Measurements from ENCODE around the gene CHAT.

Gene CHAT

DNA sequence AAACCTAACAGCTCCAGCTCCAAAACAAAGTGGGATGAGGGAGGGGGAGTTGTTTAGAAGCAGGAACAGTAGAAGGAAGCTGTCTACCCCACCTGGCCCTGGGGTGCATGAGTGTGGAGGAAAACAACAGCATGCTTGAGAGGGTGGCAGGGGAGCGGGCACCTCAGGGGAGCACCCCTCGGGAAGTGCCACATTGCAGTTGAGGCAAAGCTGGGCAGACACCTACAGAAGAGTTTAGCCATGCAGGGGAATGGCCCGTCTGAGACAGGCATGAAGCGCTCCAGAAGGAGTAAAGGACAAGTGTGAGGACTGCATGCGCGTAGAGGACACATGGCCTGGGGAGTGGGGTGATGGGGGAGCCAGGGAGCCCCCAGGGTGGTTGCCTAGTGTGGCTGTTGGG, 18.1 kb downstream of the CHAT start:
- ChIA-PET CTCF (no interaction called here), POLR2A (no interaction called here)
- WGBS (ENCODE audit: insufficient coverage), result 96% methylated on average over 5 of the region's 6 CpGs
- peaks cover 0 to 56% (median 14%) of the 10 kb centered on the region in 5 experiments for H3K27me3 ChIP-seq (replicated peaks in 2 of 5; ENCODE audit: control insufficient read depth in 4 of 5, insufficient read depth in 5 of 5, low read length in 4 of 5)
- no peaks in the 10 kb centered on the region for H3K4me1 ChIP-seq (ENCODE audit: control extremely low read depth in 1 of 4, control insufficient read depth in 4 of 4, insufficient read depth in 4 of 4, low read length in 3 of 4)
- H3K4me3 ChIP-seq (ENCODE audit: control insufficient read depth in 1 of 7, extremely low read depth in 1 of 7, insufficient read depth in 4 of 7, low read depth in 2 of 7, low read length in 6 of 7), result no peak overlapping the region
- no peak overlapping the region for H3K27ac ChIP-seq (ENCODE audit: insufficient read depth in 1 of 2, low read depth in 1 of 2, low read length in 2 of 2, poor library complexity in 1 of 2, severe bottlenecking in 2 of 2)
- H3K9me3 ChIP-seq (ENCODE audit: control extremely low read depth in 1 of 5, control insufficient read depth in 4 of 5, insufficient read depth in 2 of 5, low read depth in 1 of 5, low read length in 4 of 5), result no peaks in the 10 kb centered on the region
- no peak for DNase-seq
- H3K36me3 ChIP-seq (ENCODE audit: control insufficient read depth in 4 of 4, insufficient read depth in 4 of 4, low read length in 3 of 4), result no peaks in the 10 kb centered on the region

DNA sequence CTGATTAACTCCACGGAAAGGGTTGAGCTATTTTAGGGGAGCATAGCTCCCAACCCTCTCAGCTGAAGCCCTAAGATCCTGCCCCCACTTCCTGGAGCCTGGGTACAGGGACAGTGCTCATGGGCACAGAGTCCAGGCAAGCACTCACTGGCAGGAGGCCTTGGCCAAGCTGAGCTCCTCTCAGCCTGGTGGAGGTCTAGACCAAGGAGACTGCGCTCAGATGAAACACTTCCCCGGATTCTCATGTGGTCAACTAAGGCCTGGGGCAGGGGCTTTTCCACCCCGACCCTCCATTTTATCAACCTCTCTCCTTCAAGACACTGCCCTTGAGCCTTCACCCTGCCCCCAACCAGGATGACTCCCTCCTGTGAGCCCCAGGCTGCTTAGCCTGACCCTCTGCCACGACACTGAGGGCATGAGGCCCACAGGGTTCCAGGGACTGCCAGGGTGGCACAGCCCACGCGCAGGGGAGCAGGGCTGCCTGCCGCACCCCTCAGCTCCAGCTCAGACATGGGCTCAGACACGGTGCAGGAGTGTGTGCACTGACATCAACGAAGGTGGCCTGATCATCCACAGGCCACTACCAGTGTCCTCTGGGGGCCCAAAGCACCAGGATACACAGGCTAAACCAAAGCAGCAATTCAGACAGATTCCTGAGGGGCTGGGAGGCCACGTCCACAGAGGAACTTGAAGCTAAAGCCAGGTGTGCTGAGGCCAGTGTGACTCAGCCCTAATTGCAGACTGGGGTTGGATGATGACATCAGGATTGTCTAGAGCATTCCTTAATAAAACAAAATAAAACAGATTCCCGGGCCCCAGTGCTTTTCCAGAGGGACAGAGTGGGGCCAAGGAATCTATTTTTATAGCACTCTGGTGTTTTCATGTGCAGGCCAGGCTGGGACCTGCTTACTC, 18.8 kb downstream of the CHAT start:
- WGBS (ENCODE audit: insufficient coverage), result 69% methylated on average over 9 of the region's 12 CpGs
- DNase-seq, result no peak
- Histone ChIP-seq H3K4me1 (ENCODE audit: control extremely low read depth in 1 of 4, control insufficient read depth in 4 of 4, insufficient read depth in 4 of 4, low read length in 3 of 4) (no peaks in the 10 kb centered on the region), H3K27me3 (replicated peaks in 2 of 5; ENCODE audit: control insufficient read depth in 4 of 5, insufficient read depth in 5 of 5, low read length in 4 of 5) (peaks cover 0 to 63% (median 14%) of the 10 kb centered on the region in 5 experiments), H3K36me3 (ENCODE audit: control insufficient read depth in 4 of 4, insufficient read depth in 4 of 4, low read length in 3 of 4) (no peaks in the 10 kb centered on the region), H3K4me3 (ENCODE audit: control insufficient read depth in 1 of 7, extremely low read depth in 1 of 7, insufficient read depth in 4 of 7, low read depth in 2 of 7, low read length in 6 of 7) (no peak overlapping the region), H3K27ac (ENCODE audit: insufficient read depth in 1 of 2, low read depth in 1 of 2, low read length in 2 of 2, poor library complexity in 1 of 2, severe bottlenecking in 2 of 2) (no peak overlapping the region), H3K9me3 (ENCODE audit: control extremely low read depth in 1 of 5, control insufficient read depth in 4 of 5, insufficient read depth in 2 of 5, low read depth in 1 of 5, low read length in 4 of 5) (no peaks in the 10 kb centered on the region)
- ChIA-PET CTCF (no interaction called here), POLR2A (no interaction called here)

DNA sequence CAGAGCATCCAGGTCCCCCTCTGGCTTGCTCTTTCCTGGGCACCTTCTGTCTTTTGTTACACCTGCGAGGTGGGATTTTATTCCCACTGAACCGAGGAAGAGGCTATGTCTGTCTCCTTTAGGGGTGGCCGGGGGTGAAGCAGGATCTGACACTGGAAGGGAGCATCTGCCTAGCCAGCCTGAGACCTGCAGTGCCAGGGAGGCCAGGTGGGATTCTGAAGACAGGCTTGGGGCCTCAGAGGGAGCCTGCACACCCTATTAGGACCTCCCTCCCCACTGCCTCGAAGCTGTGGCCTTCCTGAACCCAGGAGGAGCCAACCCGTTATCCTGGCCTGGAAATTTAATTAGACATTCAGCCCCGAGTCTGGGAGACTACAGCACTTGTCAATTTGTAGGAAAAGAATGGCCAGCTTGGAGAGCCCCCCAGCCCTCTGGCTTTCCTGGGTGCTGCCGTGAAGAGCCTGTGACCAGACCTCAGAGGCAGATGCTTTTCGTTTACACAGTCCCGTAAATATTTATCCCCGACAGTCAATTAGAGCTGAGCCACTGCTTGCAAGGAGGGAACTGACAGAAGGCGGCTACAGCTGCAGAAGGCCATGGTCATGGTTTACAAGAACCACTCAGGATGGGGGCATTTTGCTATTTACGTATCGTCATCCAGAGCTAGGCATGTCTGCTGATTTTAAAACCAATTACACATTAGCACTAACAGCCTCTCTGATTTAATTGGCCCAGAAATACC, 19.7 kb downstream of the CHAT start:
- Histone ChIP-seq H3K36me3 (ENCODE audit: control insufficient read depth in 4 of 4, insufficient read depth in 4 of 4, low read length in 3 of 4) (no peaks in the 10 kb centered on the region), H3K4me3 (ENCODE audit: control insufficient read depth in 1 of 7, extremely low read depth in 1 of 7, insufficient read depth in 4 of 7, low read depth in 2 of 7, low read length in 6 of 7) (no peak overlapping the region), H3K9me3 (ENCODE audit: control extremely low read depth in 1 of 5, control insufficient read depth in 4 of 5, insufficient read depth in 2 of 5, low read depth in 1 of 5, low read length in 4 of 5) (no peaks in the 10 kb centered on the region), H3K27me3 (replicated peaks in 2 of 5; ENCODE audit: control insufficient read depth in 4 of 5, insufficient read depth in 5 of 5, low read length in 4 of 5) (peaks cover 0 to 64% (median 14%) of the 10 kb centered on the region in 5 experiments), H3K4me1 (ENCODE audit: control extremely low read depth in 1 of 4, control insufficient read depth in 4 of 4, insufficient read depth in 4 of 4, low read length in 3 of 4) (no peaks in the 10 kb centered on the region), H3K27ac (ENCODE audit: insufficient read depth in 1 of 2, low read depth in 1 of 2, low read length in 2 of 2, poor library complexity in 1 of 2, severe bottlenecking in 2 of 2) (no peak overlapping the region)
- DNase-seq, result no peak
- POLR2A ChIA-PET, result no interaction called here
- 67% methylated on average over 7 of the region's 13 CpGs for WGBS (ENCODE audit: insufficient coverage)
- CTCF ChIA-PET, result no interaction called here

DNA sequence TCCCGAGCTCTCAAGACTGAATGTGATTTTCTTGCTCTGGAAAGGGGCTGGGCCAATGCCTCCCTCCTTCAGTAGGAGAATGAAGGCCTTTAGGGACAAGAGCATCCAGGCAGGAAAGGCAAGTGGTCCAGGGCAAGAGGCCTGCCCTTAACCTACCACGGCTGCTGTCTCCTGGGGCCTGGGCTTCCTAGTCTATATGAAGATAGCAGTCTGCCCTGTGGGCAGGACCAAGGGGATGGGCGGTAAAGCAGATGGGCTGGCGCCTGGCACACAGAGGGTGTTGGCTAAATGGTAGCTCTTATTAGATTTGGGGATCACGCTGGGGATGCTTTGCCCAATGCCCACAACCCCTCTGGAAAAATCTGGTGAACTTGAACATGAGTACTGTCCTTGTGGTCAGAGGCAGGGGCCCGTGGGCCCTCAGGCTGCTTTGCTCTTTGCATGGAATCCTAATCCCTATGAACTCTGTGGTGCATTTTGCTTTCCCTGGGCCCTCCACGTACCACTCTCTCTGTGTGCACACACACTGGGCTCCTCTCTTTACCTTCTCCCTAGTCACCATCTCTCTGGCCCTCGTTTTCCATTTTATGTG, 20.3 kb downstream of the CHAT start:
- Histone ChIP-seq H3K9me3 (ENCODE audit: control extremely low read depth in 1 of 5, control insufficient read depth in 4 of 5, insufficient read depth in 2 of 5, low read depth in 1 of 5, low read length in 4 of 5) (no peaks in the 10 kb centered on the region), H3K27me3 (replicated peaks in 2 of 5; ENCODE audit: control insufficient read depth in 4 of 5, insufficient read depth in 5 of 5, low read length in 4 of 5) (peaks cover 0 to 62% (median 14%) of the 10 kb centered on the region in 5 experiments), H3K36me3 (ENCODE audit: control insufficient read depth in 4 of 4, insufficient read depth in 4 of 4, low read length in 3 of 4) (no peaks in the 10 kb centered on the region), H3K4me1 (ENCODE audit: control extremely low read depth in 1 of 4, control insufficient read depth in 4 of 4, insufficient read depth in 4 of 4, low read length in 3 of 4) (no peaks in the 10 kb centered on the region), H3K4me3 (ENCODE audit: control insufficient read depth in 1 of 7, extremely low read depth in 1 of 7, insufficient read depth in 4 of 7, low read depth in 2 of 7, low read length in 6 of 7) (no peak overlapping the region), H3K27ac (ENCODE audit: insufficient read depth in 1 of 2, low read depth in 1 of 2, low read length in 2 of 2, poor library complexity in 1 of 2, severe bottlenecking in 2 of 2) (no peak overlapping the region)
- 89% methylated on average over 5 of the region's 8 CpGs for WGBS (ENCODE audit: insufficient coverage)
- ChIA-PET CTCF (no interaction called here), POLR2A (no interaction called here)
- DNase-seq, result no peak

DNA sequence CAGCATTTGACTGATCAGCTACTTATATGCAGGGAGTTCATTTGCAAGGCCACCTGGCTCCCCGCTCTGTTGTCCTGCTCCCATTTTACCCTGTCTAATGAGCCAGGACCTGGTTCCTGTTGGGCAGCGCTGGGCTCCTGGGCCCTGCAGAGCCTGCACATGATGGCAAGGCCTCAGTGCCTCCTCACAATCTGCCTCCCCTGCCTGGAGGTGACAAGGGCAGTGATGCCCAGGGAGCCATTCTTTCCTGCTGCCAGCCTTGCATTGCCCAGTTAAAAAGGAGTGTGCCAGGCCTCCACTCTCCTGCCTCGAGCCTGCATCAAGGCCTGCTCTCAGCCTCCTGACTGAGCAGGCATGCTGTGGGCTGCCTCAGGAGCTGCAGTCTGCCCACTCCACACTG, 28.5 kb downstream of the CHAT start:
- Histone ChIP-seq H3K36me3 (ENCODE audit: control insufficient read depth in 4 of 4, insufficient read depth in 4 of 4, low read length in 3 of 4) (no peaks in the 10 kb centered on the region), H3K27me3 (replicated peaks in 2 of 5; ENCODE audit: control insufficient read depth in 4 of 5, insufficient read depth in 5 of 5, low read length in 4 of 5) (peaks cover 2 to 66% (median 10%) of the 10 kb centered on the region in 5 experiments), H3K4me3 (ENCODE audit: control insufficient read depth in 1 of 7, extremely low read depth in 1 of 7, insufficient read depth in 4 of 7, low read depth in 2 of 7, low read length in 6 of 7) (no peak overlapping the region), H3K4me1 (ENCODE audit: control extremely low read depth in 1 of 4, control insufficient read depth in 4 of 4, insufficient read depth in 4 of 4, low read length in 3 of 4) (no peaks in the 10 kb centered on the region), H3K9me3 (ENCODE audit: control extremely low read depth in 1 of 5, control insufficient read depth in 4 of 5, insufficient read depth in 2 of 5, low read depth in 1 of 5, low read length in 4 of 5) (no peaks in the 10 kb centered on the region), H3K27ac (ENCODE audit: insufficient read depth in 1 of 2, low read depth in 1 of 2, low read length in 2 of 2, poor library complexity in 1 of 2, severe bottlenecking in 2 of 2) (no peak overlapping the region)
- 95% methylated on average over 3 of the region's 3 CpGs for WGBS (ENCODE audit: insufficient coverage)
- CTCF ChIA-PET, result no interaction called here
- DNase-seq, result no peak
- POLR2A ChIA-PET, result no interaction called here

DNA sequence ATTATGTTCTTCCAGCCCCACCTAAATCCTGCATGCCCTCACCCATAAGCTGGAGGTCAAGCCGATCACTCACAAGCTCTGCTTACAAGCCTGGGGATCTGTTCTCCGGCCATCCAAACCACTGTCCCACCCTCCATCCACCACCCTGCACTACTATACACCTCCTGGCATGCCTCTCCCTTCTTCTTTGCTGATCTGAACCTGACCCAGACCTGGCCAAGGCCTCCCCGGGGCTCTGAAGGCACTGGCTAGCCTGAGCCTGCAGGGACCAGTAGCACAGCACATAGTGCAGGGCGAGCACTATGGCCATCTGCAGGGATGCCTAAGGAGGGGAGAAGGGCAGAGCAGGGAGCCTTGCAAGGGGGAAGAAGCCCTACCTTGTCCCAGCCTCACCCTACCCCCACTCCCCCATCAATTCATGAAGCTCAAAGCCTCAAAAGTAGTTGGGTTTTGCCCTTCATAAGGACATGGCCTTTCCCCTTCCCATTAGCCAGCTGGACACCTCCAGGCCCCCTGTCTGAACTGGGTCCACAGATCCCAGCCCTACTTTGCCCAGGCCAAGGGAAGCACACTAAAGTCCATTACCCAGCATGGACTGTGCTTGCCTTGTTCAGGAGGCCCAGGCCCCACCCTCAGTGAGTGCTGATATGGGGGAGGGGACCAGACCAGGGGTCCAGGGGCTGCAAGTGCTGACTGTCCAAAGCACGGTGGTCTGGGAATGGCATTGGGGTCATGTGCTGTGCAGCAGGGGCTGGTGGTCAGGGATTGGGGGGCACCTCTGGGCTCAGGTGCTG, 29.6 kb downstream of the CHAT start:
- peaks cover 3 to 71% (median 14%) of the 10 kb centered on the region in 5 experiments for H3K27me3 ChIP-seq (replicated peaks in 2 of 5; ENCODE audit: control insufficient read depth in 4 of 5, insufficient read depth in 5 of 5, low read length in 4 of 5)
- DNase-seq, result no peak
- no peaks in the 10 kb centered on the region for H3K9me3 ChIP-seq (ENCODE audit: control extremely low read depth in 1 of 5, control insufficient read depth in 4 of 5, insufficient read depth in 2 of 5, low read depth in 1 of 5, low read length in 4 of 5)
- no peaks in the 10 kb centered on the region for H3K4me1 ChIP-seq (ENCODE audit: control extremely low read depth in 1 of 4, control insufficient read depth in 4 of 4, insufficient read depth in 4 of 4, low read length in 3 of 4)
- H3K27ac ChIP-seq (ENCODE audit: insufficient read depth in 1 of 2, low read depth in 1 of 2, low read length in 2 of 2, poor library complexity in 1 of 2, severe bottlenecking in 2 of 2), result no peak overlapping the region
- ChIA-PET POLR2A (no interaction called here), CTCF (no interaction called here)
- 94% methylated on average over 2 of the region's 5 CpGs for whole genome bisulfite sequencing (ENCODE audit: insufficient coverage)
- no peaks in the 10 kb centered on the region for H3K36me3 ChIP-seq (ENCODE audit: control insufficient read depth in 4 of 4, insufficient read depth in 4 of 4, low read length in 3 of 4)
- H3K4me3 ChIP-seq (ENCODE audit: control insufficient read depth in 1 of 7, extremely low read depth in 1 of 7, insufficient read depth in 4 of 7, low read depth in 2 of 7, low read length in 6 of 7), result no peak overlapping the region
